Measurements from ENCODE around the gene DIPK1B. TPM values are rescaled to one million over a fixed set of nuclear protein-coding genes. Genes with fewer than 3 reads are reported as not detected.
A peak's percentile ranks its signal among the peaks of the same experiment; 100 is the strongest.

Gene DIPK1B
- total and polyA plus RNA-seq, 2 experiments from 2014 or later, result 162 to 188 TPM

- no peak for DNase-seq (ENCODE audit: low read depth in 1 of 2, low spot score in 1 of 2)
- TF ChIP-seq CTCF (IDR thresholded peaks at IDR 0.05; ENCODE audit: low read depth, low read length), result no peak
- H3K36me3 ChIP-seq, result no peaks in the 10 kb centered on the region
- H3K4me1 ChIP-seq (ENCODE audit: low read depth), result peaks cover 11% of the 10 kb centered on the region
- peak overlapping the region; percentile 62 for H3K4me3 ChIP-seq
- no peaks in the 10 kb centered on the region for H3K27me3 ChIP-seq
- no peak overlapping the region for H3K27ac ChIP-seq
- H3K9me3 ChIP-seq (ENCODE audit: low read depth), result no peaks in the 10 kb centered on the region
Observed at GRCh38 chr9:136686534-136686793, 25.9 kb upstream of the DIPK1B start.

- Histone ChIP-seq H3K4me3 (peak within 1 kb of the TSS; percentile 62), H3K4me1 (ENCODE audit: low read depth) (peaks cover 11% of the 10 kb centered on the region), H3K36me3 (no peaks in the 10 kb centered on the region), H3K27me3 (no peaks in the 10 kb centered on the region), H3K9me3 (ENCODE audit: low read depth) (no peaks in the 10 kb centered on the region), H3K27ac (no peak within 1 kb of the TSS)
- peak; percentile 58 to 75 for DNase-seq (ENCODE audit: low read depth in 1 of 2, low spot score in 1 of 2)
- TF ChIP-seq CTCF (IDR thresholded peaks at IDR 0.05; ENCODE audit: low read depth, low read length), result no peak
Observed at GRCh38 chr9:136686794-136687711, 25.3 kb upstream of the DIPK1B start, which contains the start of gene AGPAT2. TSS of gene AGPAT2 (minus strand) at chr9:136687457. CDS start at chr9:136687357, 100 bp downstream.

- H3K4me1 ChIP-seq (ENCODE audit: low read depth), result peaks cover 11% of the 10 kb centered on the region
- no peak for TF ChIP-seq CTCF (IDR thresholded peaks at IDR 0.05; ENCODE audit: low read depth, low read length)
- H3K36me3 ChIP-seq, result no peaks in the 10 kb centered on the region
- no peaks in the 10 kb centered on the region for H3K9me3 ChIP-seq (ENCODE audit: low read depth)
- DNase-seq (ENCODE audit: low read depth in 1 of 2, low spot score in 1 of 2), result no peak
- no peaks in the 10 kb centered on the region for H3K27me3 ChIP-seq
- H3K4me3 ChIP-seq, result no peak overlapping the region
- no peak overlapping the region for H3K27ac ChIP-seq
Observed at GRCh38 chr9:136687721-136688223, 24.6 kb upstream of the DIPK1B start.

GRCh38 chr9:136688274-136689107 is 23.9 kb upstream of the DIPK1B start:
- Histone ChIP-seq H3K36me3 (no peaks in the 10 kb centered on the region), H3K4me3 (no peak overlapping the region), H3K27me3 (no peaks in the 10 kb centered on the region), H3K9me3 (ENCODE audit: low read depth) (no peaks in the 10 kb centered on the region), H3K4me1 (ENCODE audit: low read depth) (peaks cover 11% of the 10 kb centered on the region), H3K27ac (no peak overlapping the region)
- TF ChIP-seq CTCF (IDR thresholded peaks at IDR 0.05; ENCODE audit: low read depth, low read length), result no peak
- DNase-seq (ENCODE audit: low read depth in 1 of 2, low spot score in 1 of 2), result no peak

- no peaks in the 10 kb centered on the region for H3K9me3 ChIP-seq (ENCODE audit: low read depth)
- no peak overlapping the region for H3K27ac ChIP-seq
- TF ChIP-seq CTCF (IDR thresholded peaks at IDR 0.05; ENCODE audit: low read depth, low read length), result no peak
- H3K36me3 ChIP-seq, result no peaks in the 10 kb centered on the region
- H3K4me3 ChIP-seq, result no peak overlapping the region
- peaks cover 11% of the 10 kb centered on the region for H3K4me1 ChIP-seq (ENCODE audit: low read depth)
- DNase-seq (ENCODE audit: low read depth in 1 of 2, low spot score in 1 of 2), result no peak
- no peaks in the 10 kb centered on the region for H3K27me3 ChIP-seq
Observed at GRCh38 chr9:136689108-136689460, 23.3 kb upstream of the DIPK1B start.
